H9 (cell line): ENCODE results near the gene ABCA4. TPM values are rescaled to one million over a fixed set of nuclear protein-coding genes. Genes with fewer than 3 reads are reported as not detected.

Experiments used
- DNase-seq: peaks from one replicate; pipeline ENCODE4 v3.0.0-alpha.2; 2017
- H2AFZ ChIP-seq: one replicate; pipeline ENCODE4 v1.6.1; 2013; ENCODE audit warnings: mild to moderate bottlenecking, low read length, control low read depth, moderate library complexity
- H2AK5ac ChIP-seq: 2 replicates; pipeline ENCODE4 v1.6.1; 2013; ENCODE audit warnings: low read length, control low read depth, mixed read lengths; ENCODE audit not compliant: insufficient read length
- H2BK120ac ChIP-seq: one replicate; pipeline ENCODE4 v1.6.1; 2013; ENCODE audit warnings: low read depth, mild to moderate bottlenecking, low read length, control low read depth, inconsistent platforms; ENCODE audit not compliant: poor library complexity, severe bottlenecking
- H2BK12ac ChIP-seq: 2 replicates; pipeline ENCODE4 v1.6.1; 2013; ENCODE audit warnings: low read length, control low read depth, mixed read lengths, low read depth; ENCODE audit not compliant: insufficient read length
- H2BK15ac ChIP-seq: 2 replicates; pipeline ENCODE4 v1.6.1; 2013; ENCODE audit warnings: low read depth, low read length, control low read depth
- H2BK20ac ChIP-seq: one replicate; pipeline ENCODE4 v1.6.1; 2013; ENCODE audit warnings: low read depth, mild to moderate bottlenecking, low read length, control low read depth, inconsistent platforms; ENCODE audit not compliant: poor library complexity, severe bottlenecking
- H2BK5ac ChIP-seq: 2 replicates; pipeline ENCODE4 v1.6.1; 2013; ENCODE audit warnings: low read length, control low read depth, mixed read lengths; ENCODE audit not compliant: insufficient read length
- H3K14ac ChIP-seq: 2 replicates; pipeline ENCODE4 v1.6.1; 2013; ENCODE audit warnings: low read length, control low read depth; ENCODE audit not compliant: insufficient read depth
- H3K18ac ChIP-seq: 2 replicates; pipeline ENCODE4 v1.6.1; 2013; ENCODE audit warnings: low read depth, mild to moderate bottlenecking, mixed read lengths, low read length, control low read depth; ENCODE audit not compliant: insufficient read length
- H3K23ac ChIP-seq: 2 replicates; pipeline ENCODE4 v1.6.1; 2013; ENCODE audit warnings: low read length, control low read depth, mixed read lengths, low read depth; ENCODE audit not compliant: insufficient read length
- H3K23me2 ChIP-seq: 2 replicates; pipeline ENCODE4 v1.6.1; 2013; ENCODE audit warnings: low read depth, mild to moderate bottlenecking, mixed read lengths, low read length, control low read depth; ENCODE audit not compliant: insufficient read length, poor library complexity, severe bottlenecking
- H3K27ac ChIP-seq: 2 replicates; pipeline ENCODE4 v1.5.1; 2013; ENCODE audit warnings: low read length, control low read depth, mixed read lengths, low read depth; ENCODE audit not compliant: insufficient read length
- H3K27me3 ChIP-seq: 2 replicates; pipeline ENCODE4 v1.6.1; 2013; ENCODE audit warnings: low read length, control low read depth, inconsistent platforms; ENCODE audit not compliant: insufficient read depth
- H3K4ac ChIP-seq: 2 replicates; pipeline ENCODE4 v1.6.1; 2013; ENCODE audit warnings: low read depth, mild to moderate bottlenecking, control low read depth, inconsistent platforms, low read length, moderate library complexity
- H3K4me1 ChIP-seq: 2 replicates; pipeline ENCODE4 v1.6.1; 2013; ENCODE audit warnings: low read length, control low read depth, inconsistent platforms; ENCODE audit not compliant: insufficient read depth
- H3K4me2 ChIP-seq: 2 replicates; pipeline ENCODE4 v1.6.1; 2013; ENCODE audit warnings: low read length, control low read depth, mixed read lengths; ENCODE audit not compliant: insufficient read length, insufficient read depth
- H3K56ac ChIP-seq: 2 replicates; pipeline ENCODE4 v1.6.1; 2013; ENCODE audit warnings: low read depth, mild to moderate bottlenecking, mixed read lengths, low read length, control low read depth; ENCODE audit not compliant: insufficient read length
- H3K79me1 ChIP-seq: 2 replicates; pipeline ENCODE4 v1.6.1; 2013; ENCODE audit warnings: low read depth, mild to moderate bottlenecking, moderate library complexity, low read length, control low read depth, inconsistent platforms; ENCODE audit not compliant: insufficient read depth, poor library complexity, severe bottlenecking
- H3K79me2 ChIP-seq: 2 replicates; pipeline ENCODE4 v1.6.1; 2013; ENCODE audit warnings: low read length, control low read depth, inconsistent platforms; ENCODE audit not compliant: insufficient read depth
- H3K9ac ChIP-seq: 2 replicates; pipeline ENCODE4 v1.6.1; 2013; ENCODE audit warnings: low read length, control low read depth, mixed read lengths; ENCODE audit not compliant: insufficient read length; ENCODE audit errors: extremely low read depth
- H3K9me3 ChIP-seq: one replicate; pipeline ENCODE4 v1.6.1; 2013; ENCODE audit warnings: low read depth, low read length, inconsistent platforms; ENCODE audit not compliant: control insufficient read depth
- H3T11ph ChIP-seq: one replicate; pipeline ENCODE4 v1.6.1; 2013; ENCODE audit warnings: mild to moderate bottlenecking, low read length, control low read depth, inconsistent platforms
- H4K20me1 ChIP-seq: one replicate; pipeline ENCODE4 v1.6.1; 2013; ENCODE audit not compliant: control insufficient read depth, insufficient read length, insufficient read depth
- H4K5ac ChIP-seq: 2 replicates; pipeline ENCODE4 v1.6.1; 2013; ENCODE audit warnings: low read depth, mild to moderate bottlenecking, mixed read lengths, low read length, control low read depth; ENCODE audit not compliant: insufficient read length
- H4K8ac ChIP-seq: replicated peaks from 2 replicates; pipeline ENCODE4 v1.6.1; 2013; ENCODE audit warnings: low read length, control low read depth, mixed read lengths, low read depth; ENCODE audit not compliant: insufficient read length
- H4K91ac ChIP-seq: 2 replicates; pipeline ENCODE4 v1.6.1; 2013; ENCODE audit warnings: low read depth, mild to moderate bottlenecking, moderate library complexity, mixed read lengths, low read length, control low read depth; ENCODE audit not compliant: insufficient read length
- H3K27ac Mint-ChIP-seq, 3 experiments: 2 replicates in 2 of 3; 3 replicates in 1 of 3; pipeline ENCODE4 v1.8.0; 2020 to 2021; ENCODE audit warnings: mixed read lengths in 3 of 3, mild to moderate bottlenecking in 1 of 3, moderate library complexity in 1 of 3
- H3K27me3 Mint-ChIP-seq: 2 replicates; pipeline ENCODE4 v1.8.0; 2021; ENCODE audit warnings: low read depth, mild to moderate bottlenecking, moderate library complexity, mixed read lengths
- H3K36me3 Mint-ChIP-seq, 3 experiments: 2 replicates in 2 of 3; 3 replicates in 1 of 3; pipeline ENCODE4 v1.8.0; 2020 to 2021; ENCODE audit warnings: low read depth in 3 of 3, mixed read lengths in 3 of 3; ENCODE audit not compliant: insufficient read depth in 1 of 3
- H3K4me1 Mint-ChIP-seq, 2 experiments: 2 replicates each; pipeline ENCODE4 v1.8.0; 2020; ENCODE audit warnings: mixed read lengths in 2 of 2
- H3K4me3 Mint-ChIP-seq, 2 experiments: 2 replicates in 1 of 2; 3 replicates in 1 of 2; pipeline ENCODE4 v1.8.0; 2020 to 2021; ENCODE audit warnings: mild to moderate bottlenecking in 2 of 2, mixed read lengths in 2 of 2, moderate library complexity in 1 of 2
- H3K9me3 Mint-ChIP-seq, 2 experiments: 2 replicates in 1 of 2; 3 replicates in 1 of 2; pipeline ENCODE4 v1.8.0; 2020; ENCODE audit warnings: mild to moderate bottlenecking in 2 of 2, mixed read lengths in 2 of 2, moderate library complexity in 1 of 2
- CTCF ChIP-seq: fragments of 200-600 bp; sonication (generic); conservative IDR thresholded peaks from 3 replicates; pipeline ENCODE4 v1.8.0; 2021; ENCODE audit warnings: antibody characterized with exemption, mild to moderate bottlenecking
- whole genome bisulfite sequencing: extraction: QIAGEN DNeasy Blood & Tissue Kit; methylation state at CpG from one replicate; pipeline ENCODE4 v1.1.7; 2013; ENCODE audit warnings: missing lambda C conversion rate, low lambda C conversion rate, mixed read lengths; ENCODE audit not compliant: insufficient read length; ENCODE audit errors: extremely low coverage; 5-methylcytosine and 5-hydroxymethylcytosine counted together
- total RNA-seq: library from RNA; stranded (reverse); gene quantifications from 2 replicates; pipeline ENCODE4 v1.2.1, GENCODE V29; 2021

Gene ABCA4
- total RNA-seq, 1 experiment from 2014 or later: not detected

- no CpG with 5 or more reads among the region's 2 CpGs for WGBS
- H3K79me2 ChIP-seq: no peaks in the 10 kb centered on the region
- H3K14ac ChIP-seq: no peak overlapping the region
- H4K91ac ChIP-seq: no peak overlapping the region
- H2BK120ac ChIP-seq: no peak overlapping the region
- no peak overlapping the region for H4K5ac ChIP-seq
- H2BK20ac ChIP-seq: no peak overlapping the region
- no peaks in the 10 kb centered on the region; a peak in 2 of 7 replicates for H3K36me3 Mint-ChIP-seq
- no peak overlapping the region for H2BK5ac ChIP-seq
- H3K9ac ChIP-seq: no peak overlapping the region
- H3K23me2 ChIP-seq: no peaks in the 10 kb centered on the region
- no peaks in the 10 kb centered on the region for H4K20me1 ChIP-seq
- H3K4me3 Mint-ChIP-seq: no peak overlapping the region
- no peak overlapping the region for H4K8ac ChIP-seq
- H3K27ac ChIP-seq: no peak overlapping the region
- DNase-seq: no peak
- peaks cover 47% of the 10 kb centered on the region for H3K27me3 Mint-ChIP-seq
- no peak overlapping the region for H3T11ph ChIP-seq
- H3K27ac Mint-ChIP-seq: no peak overlapping the region
- H3K23ac ChIP-seq: no peak overlapping the region
- no peak overlapping the region for H3K4ac ChIP-seq
- 0 out of 2 replicates have a peak, but pooled peaks cover 3% of the 10 kb centered on the region for H3K27me3 ChIP-seq
- H3K18ac ChIP-seq: no peak overlapping the region
- H3K4me1 ChIP-seq: peaks cover 5% of the 10 kb centered on the region; the same call in 1 of the 2 replicates
- no peak for TF ChIP-seq CTCF
- peaks cover 19 to 29% of the 10 kb centered on the region in 2 experiments for H3K4me1 Mint-ChIP-seq
- no peaks in the 10 kb centered on the region for H3K79me1 ChIP-seq
- H3K56ac ChIP-seq: no peak overlapping the region
- no peak overlapping the region for H2AK5ac ChIP-seq
- no peaks in the 10 kb centered on the region; a peak in 1 of 5 replicates for H3K9me3 Mint-ChIP-seq
- H2BK12ac ChIP-seq: no peak overlapping the region
- H3K4me2 ChIP-seq: no peak overlapping the region
- H2AFZ ChIP-seq: no peak overlapping the region
- H2BK15ac ChIP-seq: no peak overlapping the region
- no peaks in the 10 kb centered on the region for H3K9me3 ChIP-seq
Observed at GRCh38 chr1:94056996-94057395, 64.0 kb downstream of the ABCA4 start.
